Stimulated activated CD4-positive, alpha-beta T cell treated with anti-CD3 and anti-CD28 coated beads, Interleukin-1b, Interleukin-23, amount 100 ng/mL, for 24 hours (primary cell): Measurements from ENCODE around the gene INF2.

ENCODE experiments used
- DNase-seq, 4 experiments: peaks; one replicate each; pipeline ENCODE4 v3.0.0-alpha.2; 2020; ENCODE audit warnings: low read depth in 4 of 4, low spot score in 1 of 4

Gene INF2

DNA sequence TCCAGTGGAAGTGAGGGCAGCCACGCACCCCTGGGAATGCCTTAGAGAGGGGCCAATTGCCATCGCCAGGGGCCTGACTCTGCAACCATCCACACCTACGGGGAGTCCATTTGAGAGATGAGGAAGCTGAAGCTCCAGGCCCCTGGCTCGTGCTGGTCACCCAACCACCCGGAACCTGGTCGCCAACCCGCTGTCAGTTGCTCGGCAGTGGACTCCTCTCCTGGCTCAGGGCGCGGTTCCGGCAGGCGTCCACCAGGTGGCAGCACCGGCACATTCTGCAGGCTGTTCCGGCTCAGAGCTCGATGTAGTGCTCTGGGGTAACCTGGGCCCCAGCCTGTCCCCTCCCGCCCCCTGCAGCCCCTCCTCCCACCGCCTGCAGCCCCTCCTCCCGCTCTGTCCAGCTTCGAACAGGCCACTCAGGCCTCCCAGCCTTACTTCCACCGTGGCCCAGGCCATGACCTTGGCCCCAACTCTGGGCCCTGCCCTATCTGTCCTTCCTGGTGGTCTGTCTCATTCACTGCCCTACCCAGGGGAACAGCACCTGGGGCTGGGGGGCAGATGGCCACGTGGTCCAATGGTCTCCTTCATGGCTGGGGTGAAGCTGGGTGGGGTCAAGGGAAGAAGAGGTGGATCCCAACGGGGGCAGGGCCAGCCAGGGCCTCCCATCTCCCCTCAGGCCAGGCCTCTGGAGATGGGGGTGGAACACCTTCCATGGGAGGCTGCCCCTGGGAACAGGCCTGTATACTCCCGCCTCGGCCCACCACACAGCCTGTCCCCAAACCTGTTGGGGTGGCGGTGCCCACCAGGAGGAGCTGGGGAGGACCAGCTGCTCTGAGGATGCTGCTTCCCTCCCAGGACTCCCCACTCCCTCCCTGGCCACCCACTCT lies 79.3 kb downstream of the INF2 start:
- DNase-seq = peak; percentile 80 to 97 (median 86)

DNA sequence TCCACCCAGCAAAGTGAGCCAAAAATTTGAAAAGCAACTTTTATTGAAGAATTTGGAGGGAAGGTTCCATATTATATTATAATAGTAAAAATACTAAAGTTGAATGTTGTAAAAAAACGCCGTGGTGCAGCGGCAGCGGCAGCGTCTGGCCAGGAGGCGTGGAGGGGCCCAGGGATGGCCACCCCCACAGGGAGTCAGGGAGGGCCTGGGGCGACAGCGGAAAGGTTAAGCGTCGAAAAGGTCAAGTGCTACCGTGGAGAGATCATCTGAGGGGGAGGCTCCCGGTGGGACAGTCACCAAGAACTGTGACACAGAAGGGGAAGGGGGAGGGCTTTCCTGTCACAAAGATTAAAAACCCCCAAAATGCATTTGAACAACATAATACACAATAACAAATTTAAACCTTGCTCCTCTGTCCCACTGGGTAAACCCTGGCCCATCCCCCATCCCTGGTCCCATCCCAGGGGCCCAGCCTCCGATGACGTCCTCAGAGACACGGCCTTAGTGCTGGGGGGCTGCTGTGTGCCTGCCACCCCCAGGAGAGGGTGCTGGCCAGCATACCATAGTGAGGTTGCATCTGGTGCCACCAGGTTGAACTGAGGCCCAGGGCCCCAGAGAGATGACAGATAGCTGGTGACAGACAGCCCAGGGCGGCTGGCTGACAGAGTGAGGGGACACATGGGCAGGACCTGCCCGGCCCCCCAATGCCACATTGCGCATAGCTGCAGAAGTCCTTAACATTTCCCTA lies 80.1 kb downstream of the INF2 start:
- DNase-seq = no peak

DNA sequence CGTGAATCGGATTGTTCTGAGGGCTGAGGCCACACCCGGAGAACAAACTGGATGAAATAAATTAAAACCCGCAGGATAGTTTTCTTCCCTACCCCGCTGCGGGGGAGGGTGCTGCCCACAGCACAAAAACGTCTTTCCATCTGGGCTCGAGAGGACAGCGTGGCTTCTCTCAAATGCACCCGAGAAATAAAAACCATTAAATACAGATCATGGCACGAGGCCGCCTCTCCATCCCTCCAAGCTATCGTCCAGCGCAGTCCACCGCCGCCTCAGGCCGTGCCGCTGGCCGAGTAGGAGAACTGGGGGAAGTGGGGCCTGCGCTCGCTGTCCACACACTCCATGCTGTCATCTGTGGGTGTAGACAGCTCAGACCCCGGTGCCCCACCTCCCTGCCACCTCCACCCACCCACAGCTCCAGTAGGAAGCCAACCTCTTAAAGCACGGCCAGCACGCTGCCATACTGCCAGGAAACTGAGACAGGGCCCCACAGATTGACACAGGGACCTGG lies 80.7 kb downstream of the INF2 start:
- no peak for DNase-seq

DNA sequence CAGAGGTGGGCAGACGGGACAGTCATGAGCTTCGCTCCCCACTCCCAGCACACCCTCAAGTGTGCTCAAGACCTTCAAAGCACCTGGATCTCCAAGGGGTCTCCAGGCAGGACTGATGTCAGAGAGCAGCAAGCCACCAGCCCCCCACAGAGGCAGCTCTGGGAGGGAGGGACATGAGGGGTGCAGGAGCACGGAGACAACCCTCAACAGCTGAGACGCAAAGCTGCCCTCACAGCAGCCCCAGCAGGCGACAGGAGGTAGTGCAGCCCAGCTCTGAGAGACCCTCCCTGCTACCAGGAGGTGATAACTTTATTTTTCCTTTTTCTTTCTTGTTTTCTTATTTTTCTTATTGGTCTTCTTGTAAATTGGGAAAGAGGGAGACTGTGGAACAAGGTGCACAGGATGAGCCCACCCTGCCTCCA lies 81.4 kb downstream of the INF2 start:
- DNase-seq = no peak

DNA sequence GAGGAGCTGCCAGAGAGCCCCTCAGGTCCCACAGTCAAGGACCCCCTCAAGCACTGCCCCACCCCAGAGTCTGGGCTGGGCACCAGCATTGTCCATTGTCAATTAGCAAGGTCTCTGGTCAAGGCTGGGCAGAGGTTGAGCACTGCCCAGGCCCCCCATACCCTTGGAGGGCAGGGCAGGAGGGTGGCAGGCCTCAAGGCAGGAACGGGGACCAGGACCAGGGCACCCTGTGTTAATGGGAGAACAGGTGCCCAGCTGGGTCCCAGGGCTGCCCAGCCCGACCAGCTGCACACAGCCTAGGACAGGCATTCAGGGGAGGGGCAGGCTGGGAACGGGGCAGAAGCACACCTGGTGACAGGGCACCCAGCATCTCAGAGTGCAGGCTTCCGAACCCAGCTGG lies 82.0 kb downstream of the INF2 start:
- DNase-seq = no peak
